AG10803 (cell line): ENCODE results near the gene CDH4.

ENCODE experiments used
- DNase-seq: peaks from one replicate; pipeline ENCODE4 v3.0.0; 2010; ENCODE audit warnings: low read depth
- H3K4me3 ChIP-seq: 2 replicates; pipeline ENCODE4 v1.5.1; 2011; ENCODE audit warnings: mild to moderate bottlenecking, low read length, control low read depth
- TF ChIP-seq, protein P1 (sequence below): conservative IDR thresholded peaks from 2 replicates; pipeline ENCODE4 v1.5.1; 2011; ENCODE audit warnings: mild to moderate bottlenecking, low read length, control low read depth, inconsistent platforms

The CDH4 gene

DNA sequence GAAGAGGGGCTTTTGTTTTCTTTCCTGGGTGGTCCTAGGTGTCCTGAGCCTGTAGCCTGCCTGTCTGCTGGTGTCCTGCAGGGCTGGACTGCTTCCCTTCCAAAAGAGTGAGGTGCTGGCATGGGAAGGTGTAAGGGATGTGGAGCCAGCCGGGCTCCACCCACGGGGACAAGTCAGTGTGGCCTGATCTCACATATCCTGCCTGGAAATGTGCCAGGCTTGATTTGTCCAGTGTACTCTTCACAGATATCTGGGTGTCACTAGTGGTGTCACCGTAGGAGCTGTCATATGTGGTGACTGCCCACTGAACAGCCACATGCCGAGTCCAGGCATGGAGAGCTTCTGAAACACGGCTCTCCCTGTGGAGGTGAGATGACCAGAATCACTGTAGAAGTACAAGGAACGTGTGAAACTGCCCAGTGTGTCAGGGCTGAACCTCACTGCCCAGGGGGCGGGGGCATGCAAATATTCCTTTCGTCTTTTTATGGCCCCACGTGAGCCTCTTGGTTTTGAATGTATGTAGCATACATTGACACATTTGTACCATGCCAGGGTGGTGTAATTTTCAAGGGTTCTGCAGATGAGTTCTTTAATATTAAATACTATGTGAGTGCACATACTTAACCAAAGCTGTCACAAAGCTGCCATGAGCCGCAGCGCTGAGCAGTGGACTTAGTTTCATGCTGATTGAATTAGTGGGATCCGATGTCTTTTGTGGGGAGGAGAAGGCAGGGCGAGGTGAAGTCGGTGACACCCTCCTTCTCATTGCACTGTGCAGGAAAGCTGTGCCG is 55.8 kb downstream of the CDH4 start:
- DNase-seq: no peak
- H3K4me3 ChIP-seq: no peak overlapping the region
- TF ChIP-seq, protein P1, sequence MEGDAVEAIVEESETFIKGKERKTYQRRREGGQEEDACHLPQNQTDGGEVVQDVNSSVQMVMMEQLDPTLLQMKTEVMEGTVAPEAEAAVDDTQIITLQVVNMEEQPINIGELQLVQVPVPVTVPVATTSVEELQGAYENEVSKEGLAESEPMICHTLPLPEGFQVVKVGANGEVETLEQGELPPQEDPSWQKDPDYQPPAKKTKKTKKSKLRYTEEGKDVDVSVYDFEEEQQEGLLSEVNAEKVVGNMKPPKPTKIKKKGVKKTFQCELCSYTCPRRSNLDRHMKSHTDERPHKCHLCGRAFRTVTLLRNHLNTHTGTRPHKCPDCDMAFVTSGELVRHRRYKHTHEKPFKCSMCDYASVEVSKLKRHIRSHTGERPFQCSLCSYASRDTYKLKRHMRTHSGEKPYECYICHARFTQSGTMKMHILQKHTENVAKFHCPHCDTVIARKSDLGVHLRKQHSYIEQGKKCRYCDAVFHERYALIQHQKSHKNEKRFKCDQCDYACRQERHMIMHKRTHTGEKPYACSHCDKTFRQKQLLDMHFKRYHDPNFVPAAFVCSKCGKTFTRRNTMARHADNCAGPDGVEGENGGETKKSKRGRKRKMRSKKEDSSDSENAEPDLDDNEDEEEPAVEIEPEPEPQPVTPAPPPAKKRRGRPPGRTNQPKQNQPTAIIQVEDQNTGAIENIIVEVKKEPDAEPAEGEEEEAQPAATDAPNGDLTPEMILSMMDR: no peak

DNA sequence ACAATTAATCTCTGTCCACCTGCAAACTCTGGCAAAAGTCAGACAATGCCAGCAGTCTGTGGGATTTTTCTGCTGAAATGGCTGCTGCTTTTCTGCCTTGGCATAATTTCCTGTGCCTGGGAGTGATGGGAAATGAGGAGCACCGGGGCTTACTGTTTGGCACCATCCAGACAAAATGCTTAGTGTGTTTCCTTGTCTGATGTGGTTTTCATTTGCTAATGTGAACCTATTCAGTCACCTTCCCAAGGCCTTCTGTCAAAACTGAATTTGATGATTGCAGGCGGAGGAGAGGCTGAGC is 56.4 kb downstream of the CDH4 start:
- H3K4me3 ChIP-seq: no peak overlapping the region
- TF ChIP-seq, protein P1: no peak
- no peak for DNase-seq

DNA sequence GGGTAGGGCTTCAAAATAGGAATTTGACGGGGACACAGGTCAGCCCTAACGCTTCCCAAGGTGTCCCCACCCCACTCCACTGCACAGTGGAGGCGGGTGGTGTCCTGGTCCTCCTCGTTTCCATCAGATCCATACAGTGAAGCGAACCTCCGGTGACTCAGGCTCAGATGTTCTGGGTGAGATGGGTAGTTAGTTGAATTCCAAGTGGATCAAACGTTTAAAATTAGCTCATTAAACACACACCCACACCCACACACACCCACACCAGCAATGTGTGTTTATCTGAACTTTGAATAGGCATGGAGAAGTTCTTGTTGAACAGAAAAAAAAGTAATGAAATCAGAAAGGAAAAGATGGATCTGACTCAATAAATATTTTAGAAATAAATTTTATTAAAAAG is 58.9 kb downstream of the CDH4 start:
- TF ChIP-seq, protein P1: no peak
- DNase-seq: no peak
- no peak overlapping the region for H3K4me3 ChIP-seq

DNA sequence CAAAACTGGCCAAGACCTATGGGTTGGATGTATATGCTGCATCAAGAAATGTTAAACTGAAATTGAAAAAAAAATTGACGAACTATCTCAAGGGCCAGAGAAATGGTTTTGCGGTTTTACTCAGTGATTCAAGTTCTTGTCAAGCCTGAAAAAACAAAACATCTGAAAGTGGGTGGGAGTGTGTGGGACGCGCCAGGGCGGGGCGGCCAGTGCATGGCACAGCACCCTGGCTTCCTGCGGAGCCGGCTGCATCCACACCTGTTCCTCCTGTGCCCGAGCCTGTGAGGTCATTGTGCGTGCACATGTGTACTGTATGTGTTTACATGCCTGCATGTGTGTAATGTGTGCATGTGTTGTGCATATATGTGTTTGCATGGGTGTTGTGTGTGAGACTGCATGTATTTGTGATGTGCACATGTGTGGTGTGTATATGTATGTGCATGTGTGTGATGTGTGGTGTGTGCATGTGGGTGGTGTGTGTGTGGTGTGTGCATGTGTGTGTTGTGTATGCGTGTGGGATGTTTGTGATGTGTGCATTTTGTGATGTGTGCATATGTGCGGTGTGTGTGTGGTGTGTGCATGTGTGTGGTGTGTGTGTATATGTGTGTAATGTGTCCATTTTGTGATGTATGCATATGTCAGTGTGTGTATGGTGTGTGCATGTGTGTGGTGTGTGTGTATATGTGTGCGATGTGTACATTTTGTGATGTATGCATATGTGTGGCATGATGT is 59.8 kb downstream of the CDH4 start:
- H3K4me3 ChIP-seq: no peak overlapping the region
- DNase-seq: no peak
- TF ChIP-seq, protein P1: no peak

DNA sequence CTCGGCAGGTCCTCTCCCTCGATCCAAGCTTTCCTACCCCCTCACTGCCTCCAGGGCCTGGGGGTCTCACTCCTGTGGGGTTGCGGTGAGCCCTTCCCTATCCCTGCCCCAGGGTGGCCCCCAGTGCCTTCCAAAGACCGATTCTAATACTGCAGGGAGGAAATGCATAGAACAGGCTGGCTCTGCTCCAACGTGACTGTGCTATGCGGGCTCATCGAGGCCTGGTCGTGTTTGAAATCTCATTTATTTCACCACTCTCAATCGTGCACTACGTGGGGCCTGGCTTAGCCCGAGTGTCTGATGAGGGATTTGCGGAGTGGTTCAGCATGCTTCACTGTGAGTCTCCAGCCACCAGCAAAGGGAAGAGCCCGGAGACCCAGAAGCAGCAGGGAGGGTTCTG is 60.9 kb downstream of the CDH4 start:
- no peak for DNase-seq
- no peak overlapping the region for H3K4me3 ChIP-seq
- TF ChIP-seq, protein P1: no peak

DNA sequence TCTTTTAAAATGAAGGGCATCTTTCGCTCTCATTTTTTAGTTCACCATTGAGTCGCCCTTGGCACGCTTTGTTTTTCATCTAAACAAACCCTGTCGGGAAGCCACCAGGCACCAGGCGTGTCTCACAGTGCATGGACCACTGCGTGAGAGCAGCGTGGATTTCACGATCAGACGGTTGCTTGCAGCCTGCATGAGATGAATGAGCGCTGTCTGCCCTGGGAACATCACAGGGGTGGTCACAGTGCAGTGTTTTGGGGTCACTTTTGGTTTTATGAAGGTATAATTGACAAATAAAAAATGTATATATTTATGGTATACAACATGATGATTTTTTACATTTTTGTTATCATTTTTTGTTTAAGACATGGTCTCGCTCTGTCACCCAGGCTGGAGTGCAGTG is 61.3 kb downstream of the CDH4 start:
- no peak for DNase-seq
- TF ChIP-seq, protein P1: no peak
- H3K4me3 ChIP-seq: no peak overlapping the region
